IPS-15b (cell line): Measurements from ENCODE around the gene SNTG2.

Source experiments
- H3K27me3 ChIP-seq: one replicate; pipeline ENCODE4 v1.6.1; 2013; ENCODE audit warnings: low read length; ENCODE audit not compliant: control insufficient read depth, insufficient read depth
- H3K36me3 ChIP-seq: one replicate; pipeline ENCODE4 v1.6.1; 2013; ENCODE audit warnings: low read length; ENCODE audit not compliant: control insufficient read depth, insufficient read depth
- H3K4me1 ChIP-seq: one replicate; pipeline ENCODE4 v1.6.1; 2013; ENCODE audit warnings: mild to moderate bottlenecking, low read length; ENCODE audit not compliant: control insufficient read depth, insufficient read depth
- H3K4me3 ChIP-seq: one replicate; pipeline ENCODE4 v1.5.1; 2013; ENCODE audit warnings: low read depth, low read length
- H3K9ac ChIP-seq: one replicate; pipeline ENCODE4 v1.6.1; 2013; ENCODE audit warnings: low read depth, mild to moderate bottlenecking, low read length
- H3K9me3 ChIP-seq: one replicate; pipeline ENCODE4 v1.6.1; 2013; ENCODE audit warnings: mild to moderate bottlenecking, low read length; ENCODE audit not compliant: control insufficient read depth, insufficient read depth

SNTG2 gene

DNA sequence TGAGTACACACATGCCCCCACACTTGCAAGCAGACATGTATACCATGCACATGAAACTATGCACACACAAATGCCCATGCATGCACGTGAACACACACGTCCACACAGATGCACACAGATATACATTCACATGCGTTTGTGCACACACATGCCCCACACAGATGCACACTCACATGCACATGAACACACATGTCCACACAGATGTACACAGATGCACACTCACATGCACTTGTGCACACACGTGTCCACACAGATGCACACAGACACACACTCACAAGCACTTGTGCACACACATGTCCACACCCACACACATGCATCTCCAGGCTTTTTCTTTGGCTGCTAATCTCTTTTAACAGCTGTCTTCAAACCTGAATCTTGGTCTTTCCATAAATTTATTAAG, 31.1 kb downstream of the SNTG2 start:
- Histone ChIP-seq H3K4me3 (no peak overlapping the region), H3K27me3 (no peaks in the 10 kb centered on the region), H3K9ac (no peak overlapping the region), H3K9me3 (no peaks in the 10 kb centered on the region), H3K4me1 (peaks cover 4% of the 10 kb centered on the region), H3K36me3 (no peaks in the 10 kb centered on the region)

DNA sequence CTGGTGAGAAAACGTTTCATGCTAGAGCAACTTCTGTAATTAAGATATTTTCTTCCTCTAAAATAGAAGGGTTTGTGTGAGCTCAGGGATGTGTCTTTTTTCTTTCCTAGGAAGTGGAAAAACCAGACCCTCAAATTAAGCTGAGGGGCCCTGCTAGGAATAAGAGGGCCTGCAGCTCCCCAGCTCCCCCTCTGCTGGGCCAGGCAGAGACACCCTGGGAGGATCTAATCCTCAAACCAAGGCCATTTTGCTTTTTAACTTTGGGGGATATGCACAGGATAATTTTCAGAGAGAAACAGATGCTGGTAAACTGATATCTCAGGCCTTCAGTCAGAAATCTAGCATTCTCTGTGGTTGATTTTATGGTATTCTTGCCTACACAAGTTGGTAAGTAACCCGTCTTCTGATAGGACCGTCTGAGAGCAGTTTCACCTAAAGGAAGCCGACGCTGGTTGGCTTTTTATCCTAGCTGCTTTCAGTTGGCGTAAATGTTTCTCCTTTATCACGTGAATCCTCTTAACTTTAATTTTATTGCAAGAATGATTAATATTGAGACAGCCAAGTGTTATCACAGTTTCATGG, 34.8 kb downstream of the SNTG2 start:
- Histone ChIP-seq H3K9me3 (no peaks in the 10 kb centered on the region), H3K36me3 (peaks cover 12% of the 10 kb centered on the region), H3K27me3 (no peaks in the 10 kb centered on the region), H3K4me1 (peaks cover 3% of the 10 kb centered on the region), H3K4me3 (no peak overlapping the region), H3K9ac (no peak overlapping the region)

DNA sequence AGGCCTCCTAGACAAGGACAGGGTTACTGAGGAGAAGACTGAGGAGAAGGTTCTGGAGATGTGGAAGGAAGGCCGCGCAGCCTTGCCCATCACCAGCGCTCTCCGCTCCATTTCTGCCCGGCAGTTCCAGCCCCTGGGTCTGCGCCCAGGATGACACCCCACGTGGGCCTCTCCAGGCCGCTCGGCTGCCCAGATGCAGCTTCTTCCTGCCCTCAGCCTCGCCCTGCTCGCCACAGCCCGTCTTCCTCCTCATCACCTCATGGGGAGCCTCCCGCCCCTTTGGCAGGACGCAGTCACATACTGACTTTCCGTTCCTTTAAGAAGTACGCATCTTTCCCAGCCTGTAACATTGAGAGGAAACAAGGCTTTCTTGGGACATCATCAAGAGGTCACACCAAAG, 37.1 kb downstream of the SNTG2 start:
- no peak overlapping the region for H3K4me3 ChIP-seq
- peaks cover 3% of the 10 kb centered on the region for H3K4me1 ChIP-seq
- H3K36me3 ChIP-seq, result peaks cover 12% of the 10 kb centered on the region
- no peaks in the 10 kb centered on the region for H3K27me3 ChIP-seq
- no peak overlapping the region for H3K9ac ChIP-seq
- H3K9me3 ChIP-seq, result no peaks in the 10 kb centered on the region

DNA sequence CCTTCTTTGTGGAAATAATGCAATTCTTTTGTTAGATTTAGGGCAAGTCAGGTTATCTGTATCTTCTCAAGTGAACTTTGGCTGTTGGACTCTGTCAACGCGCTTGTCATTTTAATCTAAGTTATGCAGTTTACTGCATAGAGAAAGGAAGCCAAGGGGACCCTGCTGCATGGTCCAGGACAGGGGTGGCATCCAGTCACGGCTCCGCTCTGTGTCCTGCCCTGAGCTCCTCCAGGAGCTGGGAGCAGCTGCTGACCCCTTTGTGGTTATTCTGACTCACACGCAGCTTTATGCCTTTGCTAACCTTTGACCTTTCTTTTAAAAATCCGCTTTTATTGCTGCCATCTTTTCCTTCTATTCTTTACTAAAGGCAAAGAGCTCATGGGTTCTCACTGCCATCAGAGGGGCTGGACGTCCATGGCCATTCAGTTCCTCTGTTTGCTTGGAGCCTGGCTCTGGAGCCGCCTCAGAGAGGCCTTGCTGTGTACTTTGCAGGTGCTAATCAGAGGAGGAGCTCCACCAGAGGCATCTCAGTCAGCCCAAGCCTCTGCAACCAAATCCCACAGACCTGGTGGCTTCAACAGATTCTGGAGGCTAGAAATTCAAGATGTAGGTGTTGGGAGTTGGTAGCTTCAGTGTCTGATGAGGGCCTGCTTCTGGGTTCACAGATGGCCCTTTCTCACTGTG, 39.3 kb downstream of the SNTG2 start:
- no peaks in the 10 kb centered on the region for H3K9me3 ChIP-seq
- H3K27me3 ChIP-seq, result no peaks in the 10 kb centered on the region
- peaks cover 12% of the 10 kb centered on the region for H3K36me3 ChIP-seq
- H3K4me3 ChIP-seq, result no peak overlapping the region
- H3K4me1 ChIP-seq, result peaks cover 3% of the 10 kb centered on the region
- no peak overlapping the region for H3K9ac ChIP-seq

DNA sequence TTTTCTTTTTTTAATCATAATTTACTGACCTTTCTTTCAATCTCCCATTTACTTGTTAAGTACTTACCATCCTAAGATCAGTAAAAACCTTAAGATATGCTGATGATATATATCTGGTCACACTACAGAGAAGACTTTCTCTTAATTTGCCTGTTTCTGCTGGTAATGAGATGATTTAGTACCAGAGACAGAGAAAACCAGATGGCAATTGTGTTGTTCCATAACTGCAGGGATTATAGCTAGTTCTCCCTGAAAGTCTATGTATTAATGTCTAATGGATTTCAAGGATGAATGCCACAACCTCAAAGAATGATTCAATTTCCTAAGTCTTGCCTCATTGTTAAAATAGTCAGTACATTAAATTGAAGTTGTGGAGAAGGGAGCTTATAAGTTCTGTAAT, 40.3 kb downstream of the SNTG2 start:
- H3K27me3 ChIP-seq, result no peaks in the 10 kb centered on the region
- no peaks in the 10 kb centered on the region for H3K9me3 ChIP-seq
- no peak overlapping the region for H3K4me3 ChIP-seq
- H3K4me1 ChIP-seq, result peaks cover 3% of the 10 kb centered on the region
- no peak overlapping the region for H3K9ac ChIP-seq
- peaks cover 12% of the 10 kb centered on the region for H3K36me3 ChIP-seq

DNA sequence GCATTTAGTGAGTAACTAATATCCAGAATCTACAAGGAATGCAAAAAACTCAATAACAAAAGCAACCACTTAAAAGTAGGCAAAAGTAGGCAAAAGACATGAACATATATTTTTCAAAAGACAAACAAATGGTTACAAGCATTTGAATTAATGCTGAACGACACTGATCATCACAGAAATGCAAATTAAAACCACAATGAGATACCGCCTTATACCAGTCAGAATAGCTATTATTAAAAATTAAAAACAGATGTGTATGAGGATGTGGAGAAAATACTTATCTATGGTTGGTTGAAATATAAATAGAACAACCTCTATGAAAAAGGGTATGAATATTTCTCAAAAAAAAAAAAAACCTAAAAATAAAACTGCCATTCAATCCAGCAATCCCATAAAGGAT, 51.7 kb downstream of the SNTG2 start:
- H3K4me1 ChIP-seq, result no peaks in the 10 kb centered on the region

DNA sequence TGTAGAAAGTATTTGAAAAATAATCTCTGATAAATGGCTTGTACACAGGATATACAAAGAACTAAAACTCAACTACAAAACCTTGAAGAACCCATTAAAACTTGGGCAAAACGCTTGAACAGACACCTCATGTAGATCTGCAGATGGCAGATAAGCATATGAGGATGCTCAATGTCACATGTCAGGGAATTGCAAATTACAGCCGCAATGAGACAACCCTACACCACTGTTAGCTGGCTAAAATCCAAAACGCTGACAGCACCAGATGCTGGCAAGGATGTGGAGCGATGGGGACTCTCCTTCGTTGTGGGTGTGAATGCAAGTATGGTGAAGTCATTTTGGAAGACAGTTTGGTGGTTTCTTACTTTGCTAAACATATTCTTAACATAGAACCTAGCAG, 53.7 kb downstream of the SNTG2 start:
- Histone ChIP-seq H3K9ac (no peak overlapping the region), H3K4me3 (no peak overlapping the region), H3K4me1 (no peaks in the 10 kb centered on the region), H3K9me3 (no peaks in the 10 kb centered on the region), H3K27me3 (peaks cover 2% of the 10 kb centered on the region), H3K36me3 (no peaks in the 10 kb centered on the region)

More for the DNA sequence above, 51.7 kb downstream of the SNTG2 start:
- no peaks in the 10 kb centered on the region for H3K36me3 ChIP-seq
- H3K4me3 ChIP-seq, result no peak overlapping the region
- H3K9ac ChIP-seq, result no peak overlapping the region
- H3K9me3 ChIP-seq, result no peaks in the 10 kb centered on the region
- peaks cover 2% of the 10 kb centered on the region for H3K27me3 ChIP-seq

DNA sequence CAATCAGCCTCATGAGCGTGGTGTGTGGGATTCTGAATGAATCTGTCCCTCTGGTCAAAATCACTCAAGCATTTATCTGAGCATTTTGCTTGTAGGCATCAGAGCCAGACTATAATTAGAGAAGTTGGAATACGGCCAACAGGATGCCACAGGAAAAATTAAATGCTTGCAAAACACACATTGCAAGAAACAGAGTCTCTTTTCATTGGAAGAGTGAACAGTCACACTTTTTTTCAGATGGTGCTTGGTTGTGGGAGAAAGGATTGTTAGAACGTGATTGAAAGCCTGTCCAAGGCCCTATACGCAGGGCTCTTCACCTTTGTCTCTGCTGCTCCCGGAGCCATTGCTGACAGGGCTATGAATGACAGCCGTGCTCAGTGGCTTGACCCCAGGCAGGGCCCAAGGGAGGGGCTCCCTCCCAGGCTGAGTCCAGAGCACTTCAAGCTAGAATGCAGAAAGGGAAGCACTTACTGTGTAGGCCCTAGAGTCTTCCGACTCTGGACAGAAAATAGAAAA, 59.8 kb downstream of the SNTG2 start:
- no peaks in the 10 kb centered on the region for H3K36me3 ChIP-seq
- H3K9me3 ChIP-seq, result no peaks in the 10 kb centered on the region
- no peak overlapping the region for H3K9ac ChIP-seq
- no peaks in the 10 kb centered on the region for H3K4me1 ChIP-seq
- H3K4me3 ChIP-seq, result no peak overlapping the region
- H3K27me3 ChIP-seq, result peaks cover 5% of the 10 kb centered on the region

DNA sequence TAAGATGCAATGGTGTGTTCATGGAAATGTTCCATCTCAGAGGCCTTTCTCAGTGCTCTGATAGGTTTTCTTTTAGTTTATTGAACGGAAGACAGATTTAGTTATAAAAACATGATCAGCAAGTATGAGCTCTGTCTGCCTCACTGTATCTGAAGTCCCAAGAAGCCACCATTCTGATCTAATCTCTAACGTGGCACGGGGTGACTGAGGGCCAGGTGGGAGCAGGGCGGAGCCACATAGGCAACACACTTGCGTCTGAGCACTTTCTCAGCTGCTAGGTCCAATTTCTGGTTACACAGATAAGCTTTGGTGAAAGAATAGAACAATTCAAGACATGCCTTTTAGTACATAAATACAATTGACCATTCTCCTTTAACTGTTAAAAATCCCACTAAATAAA, 60.4 kb downstream of the SNTG2 start:
- Histone ChIP-seq H3K9me3 (no peaks in the 10 kb centered on the region), H3K9ac (no peak overlapping the region), H3K36me3 (no peaks in the 10 kb centered on the region), H3K4me3 (no peak overlapping the region), H3K27me3 (peaks cover 5% of the 10 kb centered on the region), H3K4me1 (no peaks in the 10 kb centered on the region)

DNA sequence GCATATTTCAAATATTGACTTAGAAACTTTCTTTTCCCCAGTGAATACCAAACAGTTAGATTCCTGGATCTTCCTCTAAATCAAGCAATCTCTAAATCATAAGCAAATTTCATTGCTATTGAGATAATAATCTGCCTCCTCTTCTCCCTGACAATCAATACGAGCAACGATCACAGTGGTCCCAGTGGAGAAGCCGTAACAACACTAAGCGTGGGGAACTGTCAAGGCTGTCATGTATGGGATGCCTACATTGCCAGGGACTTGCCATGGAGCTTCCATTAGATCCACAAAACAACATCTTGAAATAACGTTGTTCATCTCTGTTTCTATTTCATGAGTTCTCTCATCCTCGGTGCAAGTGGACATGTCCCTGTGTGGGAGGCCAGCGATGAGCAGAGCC, 61.3 kb downstream of the SNTG2 start:
- Histone ChIP-seq H3K27me3 (peaks cover 5% of the 10 kb centered on the region), H3K9ac (no peak overlapping the region), H3K36me3 (no peaks in the 10 kb centered on the region), H3K4me3 (no peak overlapping the region), H3K9me3 (no peaks in the 10 kb centered on the region), H3K4me1 (no peaks in the 10 kb centered on the region)

DNA sequence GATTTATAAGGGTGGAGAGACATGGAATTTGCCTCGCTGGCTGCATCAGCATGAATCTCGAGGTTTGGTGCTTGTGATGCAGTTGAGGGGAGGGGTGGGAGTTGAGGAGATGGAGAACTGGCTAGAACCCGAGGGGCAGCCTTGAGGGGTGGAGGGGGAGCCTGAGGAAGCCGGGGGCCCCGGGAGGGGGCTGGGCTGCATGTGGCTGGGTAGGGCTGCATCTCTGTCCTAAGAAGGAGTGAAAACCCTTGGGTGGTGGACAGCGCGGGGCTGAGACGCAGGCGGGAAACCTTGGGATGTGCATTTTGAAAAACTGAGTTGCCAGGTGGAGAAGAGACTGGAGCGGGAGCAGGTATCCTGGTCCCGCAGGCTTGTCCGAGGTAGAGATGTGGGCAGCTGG, 64.2 kb downstream of the SNTG2 start:
- Histone ChIP-seq H3K4me3 (no peak overlapping the region), H3K36me3 (no peaks in the 10 kb centered on the region), H3K9me3 (no peaks in the 10 kb centered on the region), H3K9ac (no peak overlapping the region), H3K4me1 (no peaks in the 10 kb centered on the region), H3K27me3 (peaks cover 5% of the 10 kb centered on the region)

DNA sequence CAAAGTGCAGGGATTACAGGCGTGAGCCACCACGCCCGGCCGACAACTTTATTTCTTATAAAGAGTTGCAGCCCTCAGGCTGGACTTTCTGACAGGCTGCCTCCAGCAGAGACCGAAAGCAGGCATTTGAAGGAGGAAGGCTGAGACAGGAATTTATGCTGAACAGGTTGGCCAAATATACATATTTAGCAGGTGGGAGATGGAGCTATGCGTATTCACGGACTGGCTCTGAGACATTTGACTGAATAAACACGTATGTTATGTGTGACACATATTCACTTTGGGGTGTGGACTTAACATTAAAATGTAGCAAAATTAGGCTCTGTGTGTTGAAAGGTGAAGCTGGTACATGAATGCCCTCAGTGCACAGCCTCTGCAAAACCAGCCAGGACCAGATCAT, 65.9 kb downstream of the SNTG2 start:
- H3K27me3 ChIP-seq, result peaks cover 3% of the 10 kb centered on the region
- no peaks in the 10 kb centered on the region for H3K36me3 ChIP-seq
- no peaks in the 10 kb centered on the region for H3K9me3 ChIP-seq
- no peak overlapping the region for H3K4me3 ChIP-seq
- H3K9ac ChIP-seq, result no peak overlapping the region
- H3K4me1 ChIP-seq, result no peaks in the 10 kb centered on the region
